H1 (cell line): ENCODE results near the gene CHRNG. TPM values are rescaled to one million over a fixed set of nuclear protein-coding genes. Genes with fewer than 3 reads are reported as not detected.

ENCODE experiments used
- CTCF ChIA-PET: fragments of 300-600 bp; sonication (Branson Sonifier 250); formaldehyde crosslinking; loops from one replicate; lab custom pipeline; 2021; ENCODE audit not compliant: partially characterized antibody; lab: Charles Lee
- POLR2A ChIA-PET: fragments of 300-600 bp; sonication (Branson Sonifier 250); formaldehyde crosslinking; loops from one replicate; lab custom pipeline; 2021; ENCODE audit warnings: inconsistent platforms; ENCODE audit not compliant: partially characterized antibody; lab: Charles Lee
- DNase-seq, 2 experiments: peaks; one replicate each; pipeline versions ENCODE4 v3.0.0 to v3.0.0-alpha.2; 2010 to 2022; ENCODE audit warnings: low spot score in 2 of 2, low read depth in 1 of 2, mixed read lengths in 1 of 2
- FAIRE-seq: peaks from 2 replicates; lab custom pipeline; 2011; peaks lifted over from hg19 to GRCh38; lab: Jason Lieb, UNC
- H2AFZ ChIP-seq: 2 replicates; pipeline ENCODE4 v1.8.1; 2012; ENCODE audit warnings: low read length, inconsistent platforms
- H2AK5ac ChIP-seq: 2 replicates; pipeline ENCODE4 v1.6.1; 2013; ENCODE audit warnings: low read depth, low read length
- H2BK120ac ChIP-seq: replicated peaks from 2 replicates; pipeline ENCODE3; 2013; ENCODE audit warnings: low read depth, low read length, inconsistent platforms
- H2BK12ac ChIP-seq: 2 replicates; pipeline ENCODE4 v1.6.1; 2013; ENCODE audit warnings: low read depth, low read length
- H2BK15ac ChIP-seq: 2 replicates; pipeline ENCODE4 v1.6.1; 2013; ENCODE audit warnings: low read length
- H2BK20ac ChIP-seq: 2 replicates; pipeline ENCODE4 v1.6.1; 2013; ENCODE audit warnings: low read length
- H2BK5ac ChIP-seq: 2 replicates; pipeline ENCODE4 v1.6.1; 2013; ENCODE audit warnings: low read depth, low read length
- H3K14ac ChIP-seq: 2 replicates; pipeline ENCODE4 v1.6.1; 2013; ENCODE audit warnings: inconsistent platforms; ENCODE audit not compliant: insufficient read length
- H3K18ac ChIP-seq: 2 replicates; pipeline ENCODE4 v1.6.1; 2013; ENCODE audit warnings: low read length; ENCODE audit errors: extremely low read depth
- H3K23ac ChIP-seq: 2 replicates; pipeline ENCODE4 v1.6.1; 2013; ENCODE audit warnings: inconsistent platforms; ENCODE audit not compliant: insufficient read length
- H3K23me2 ChIP-seq: 2 replicates; pipeline ENCODE4 v1.6.1; 2013; ENCODE audit warnings: low read depth, low read length
- H3K27ac ChIP-seq: 2 replicates; pipeline ENCODE4 v1.6.1; 2011; ENCODE audit warnings: low read depth, low read length, inconsistent platforms
- H3K27me3 ChIP-seq, 4 experiments: replicated peaks in 1 of 4; 1 replicate in 1 of 4; 2 replicates in 3 of 4; pipeline versions ENCODE4 v1.6.1 to v1.8.1; 2011 to 2013; ENCODE audit warnings: low read length in 3 of 4, mild to moderate bottlenecking in 3 of 4, inconsistent platforms in 2 of 4, mixed read lengths in 2 of 4, moderate library complexity in 1 of 4; ENCODE audit not compliant: control insufficient read depth in 3 of 4, insufficient read depth in 3 of 4; ENCODE audit errors: extremely low read depth in 1 of 4
- H3K36me3 ChIP-seq, 4 experiments: 2 replicates each; pipeline versions ENCODE4 v1.6.1 to v1.8.1; 2011 to 2013; ENCODE audit warnings: mild to moderate bottlenecking in 4 of 4, low read length in 3 of 4, moderate library complexity in 2 of 4, control low read depth in 1 of 4, inconsistent platforms in 1 of 4; ENCODE audit not compliant: insufficient read depth in 4 of 4, control insufficient read depth in 2 of 4
- H3K4ac ChIP-seq: replicated peaks from 2 replicates; pipeline ENCODE3; 2013; ENCODE audit warnings: low read length, low read depth, mixed read lengths, inconsistent platforms; ENCODE audit not compliant: insufficient read length
- H3K4me1 ChIP-seq, 4 experiments: replicated peaks in 1 of 4; 1 replicate in 1 of 4; 2 replicates in 3 of 4; pipeline versions ENCODE4 v1.6.1 to v1.8.1; 2011 to 2013; ENCODE audit warnings: low read length in 3 of 4, inconsistent platforms in 2 of 4, mixed read lengths in 1 of 4; ENCODE audit not compliant: insufficient read depth in 4 of 4, control insufficient read depth in 3 of 4
- H3K4me2 ChIP-seq, 2 experiments: 2 replicates each; pipeline versions ENCODE4 v1.6.1 to v1.8.1; 2011 to 2013; ENCODE audit warnings: low read depth in 2 of 2, low read length in 2 of 2, control low read depth in 1 of 2, inconsistent platforms in 1 of 2, mild to moderate bottlenecking in 1 of 2; ENCODE audit not compliant: insufficient read depth in 1 of 2
- H3K4me3 ChIP-seq, 4 experiments: fragments of 200-600, 300-600 bp in 1 of 4; sonication (generic), shearing (Covaris generic), sonication (Bioruptor Twin) in 1 of 4; 2 replicates each; pipeline versions ENCODE4 v1.5.1 to v1.8.1; 2011 to 2016; ENCODE audit warnings: low read length in 4 of 4, low read depth in 3 of 4, control low read depth in 2 of 4, inconsistent platforms in 2 of 4, mild to moderate bottlenecking in 2 of 4, mixed read lengths in 1 of 4, moderate library complexity in 1 of 4; ENCODE audit not compliant: insufficient read depth in 2 of 4; ENCODE audit errors: extremely low read depth in 1 of 4
- H3K56ac ChIP-seq: replicated peaks from 2 replicates; pipeline ENCODE3; 2013; ENCODE audit warnings: low read depth, mild to moderate bottlenecking, mixed read lengths, low read length, inconsistent platforms; ENCODE audit not compliant: insufficient read length
- H3K79me1 ChIP-seq: 2 replicates; pipeline ENCODE4 v1.6.1; 2013; ENCODE audit warnings: low read depth, low read length, control low read depth
- H3K79me2 ChIP-seq, 2 experiments: 2 replicates each; pipeline versions ENCODE4 v1.6.1 to v1.8.1; 2012 to 2013; ENCODE audit warnings: low read length in 2 of 2, mild to moderate bottlenecking in 2 of 2, inconsistent platforms in 1 of 2; ENCODE audit not compliant: insufficient read depth in 2 of 2, control insufficient read depth in 1 of 2
- H3K9ac ChIP-seq, 4 experiments: replicated peaks in 1 of 4; 1 replicate in 1 of 4; 2 replicates in 3 of 4; pipeline versions ENCODE4 v1.6.1 to v1.8.1; 2011 to 2013; ENCODE audit warnings: low read depth in 3 of 4, low read length in 3 of 4, control low read depth in 2 of 4, mild to moderate bottlenecking in 2 of 4, moderate library complexity in 2 of 4, inconsistent platforms in 1 of 4; ENCODE audit errors: extremely low read depth in 1 of 4
- H3K9me3 ChIP-seq, 2 experiments: 2 replicates each; pipeline versions ENCODE4 v1.6.1 to v1.8.1; 2012 to 2013; ENCODE audit warnings: mild to moderate bottlenecking in 2 of 2, moderate library complexity in 2 of 2, control low read depth in 1 of 2, inconsistent platforms in 1 of 2, low read depth in 1 of 2, low read length in 1 of 2, mixed read lengths in 1 of 2; ENCODE audit not compliant: insufficient read depth in 2 of 2
- H4K20me1 ChIP-seq, 2 experiments: replicated peaks in 1 of 2; 2 replicates each; pipeline versions ENCODE3 to v1.8.1; 2011 to 2013; ENCODE audit warnings: inconsistent platforms in 2 of 2, low read length in 2 of 2, mild to moderate bottlenecking in 1 of 2; ENCODE audit not compliant: insufficient read depth in 2 of 2, control insufficient read depth in 1 of 2
- H4K5ac ChIP-seq: 2 replicates; pipeline ENCODE4 v1.6.1; 2013; ENCODE audit warnings: low read length, low read depth, mixed read lengths, inconsistent platforms; ENCODE audit not compliant: insufficient read length
- H4K8ac ChIP-seq: 2 replicates; pipeline ENCODE4 v1.8.0; 2013; ENCODE audit warnings: mild to moderate bottlenecking, moderate library complexity, low read length, inconsistent platforms; ENCODE audit not compliant: insufficient read depth; ENCODE audit errors: extremely low read depth
- H4K91ac ChIP-seq: replicated peaks from 2 replicates; pipeline ENCODE3; 2013; ENCODE audit warnings: low read length, mixed read lengths, inconsistent platforms; ENCODE audit not compliant: insufficient read length
- KDM1A ChIP-seq: fragments of 200-600, 300-600 bp; sonication (generic); IDR thresholded peaks from 2 replicates; pipeline ENCODE4 v1.7.1; 2016; ENCODE audit warnings: mild to moderate bottlenecking, low read length, borderline replicate concordance
- RNF2 ChIP-seq: fragments of 200-900, 300-1000 bp; sonication (generic); IDR thresholded peaks from 2 replicates; pipeline ENCODE4 v1.7.1; 2016; ENCODE audit warnings: borderline replicate concordance, low read depth, mild to moderate bottlenecking, antibody characterized with exemption, low read length; ENCODE audit not compliant: poor library complexity, severe bottlenecking; ENCODE audit errors: missing control alignments
- WGBS, 2 experiments: shearing (Covaris generic) in 1 of 2; methylation state at CpG; one replicate each; pipeline versions ENCODE4 v1.1.6 to v1.1.7; 2013 to 2015; ENCODE audit warnings: low lambda C conversion rate in 2 of 2, mixed read lengths in 2 of 2, inconsistent platforms in 1 of 2, low coverage in 1 of 2, missing lambda C conversion rate in 1 of 2; ENCODE audit not compliant: insufficient replicate concordance in 2 of 2, insufficient coverage in 1 of 2, insufficient read length in 1 of 2; ENCODE audit errors: extremely low coverage in 1 of 2, missing lambda C conversion rate in 1 of 2; 5-methylcytosine and 5-hydroxymethylcytosine counted together
- polyA plus RNA-seq, 7 experiments: library from polyadenylated mRNA; depleted of rRNA in 3 of 7; stranded (reverse) in 5 of 7; unstranded in 2 of 7; fragments of >200 nt in 5 of 7; fragments of 200-250 nt in 2 of 7; gene quantifications; 1 replicate in 5 of 7; 2 replicates in 1 of 7; 4 replicates in 1 of 7; pipeline versions ENCODE4 v1.2.1 to v1.2.3, GENCODE V29; 2011 to 2013; ENCODE audit warnings: missing spikeins in 2 of 7, mixed read lengths in 2 of 7
- total RNA-seq: library from RNA; stranded (reverse); fragmentation: NEBNext Ultra II Directional; extraction: Animal tissue kit (Norgen Biotek cat#: 25700); gene quantifications from 2 replicates; pipeline ENCODE4 v1.2.1, GENCODE V29; 2021

Gene CHRNG
- total and polyA plus RNA-seq, 2 of the 8 experiments (the other 6 are each of a cell fraction or from before 2014, with no cell fraction given), result 0.05 TPM; not detected in 1

DNA sequence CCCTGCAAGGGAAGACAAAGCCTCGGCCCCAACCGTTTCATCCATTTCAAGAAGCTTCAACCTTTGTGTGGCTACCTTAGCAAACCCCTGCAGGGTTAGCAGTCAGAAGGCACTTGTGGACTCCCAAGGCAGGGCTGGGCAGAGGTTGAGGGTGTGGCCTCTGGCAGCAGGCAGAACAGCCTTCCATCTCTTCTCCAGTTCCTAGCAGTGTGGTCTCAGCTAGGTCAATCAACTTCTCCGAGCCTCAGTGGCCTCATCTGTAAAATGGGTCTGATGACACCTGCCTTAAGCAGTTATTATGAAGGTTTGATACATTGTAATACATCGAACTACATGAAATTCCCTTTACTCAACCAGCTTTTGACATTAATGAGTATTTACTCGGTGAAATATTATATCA lies 26.1 kb upstream of the CHRNG start:
- ChIA-PET CTCF (interaction anchor here (0.9 to 10.8 kb wide), 8 partner anchors 9 to 74 kb away, joined by 3 to 176 read pairs (median 6); partner anchors contain the start of genes CHRND and PRSS56), POLR2A (interaction anchor here (0.9 kb wide), 1 partner anchor 94 kb away, joined by 3 read pairs; no protein-coding TSS in a partner anchor)
- H2BK120ac ChIP-seq, result no peak overlapping the region
- DNase-seq (no peak), FAIRE-seq (no peak)
- no peak overlapping the region for H3K56ac ChIP-seq
- H3K9me3 ChIP-seq, result no peaks in the 10 kb centered on the region
- no peak overlapping the region for H3K4ac ChIP-seq
- WGBS, 2 experiments, result 87% methylated on average over 5 of the region's 5 CpGs; no CpG with 5 or more reads in 1 of the 2 experiments
- no peak overlapping the region for H4K8ac ChIP-seq
- no peak overlapping the region for H4K91ac ChIP-seq
- no peaks in the 10 kb centered on the region for H4K20me1 ChIP-seq
- no peak overlapping the region for H4K5ac ChIP-seq
- TF ChIP-seq KDM1A, result peak; percentile 87; the same call in 1 of the 2 replicates
- no peak for TF ChIP-seq RNF2
- H3K14ac ChIP-seq, result no peak overlapping the region
- no peak overlapping the region for H3K4me3 ChIP-seq
- H3K9ac ChIP-seq, result no peak overlapping the region
- no peak overlapping the region for H3K4me2 ChIP-seq
- H3K23ac ChIP-seq, result no peak overlapping the region
- peaks cover 0 to 7% (median 2%) of the 10 kb centered on the region in 4 experiments; a peak in 2 of 7 replicates for H3K4me1 ChIP-seq
- no peaks in the 10 kb centered on the region; a peak in 1 of 7 replicates for H3K27me3 ChIP-seq
- no peak overlapping the region for H3K27ac ChIP-seq
- no peaks in the 10 kb centered on the region for H3K36me3 ChIP-seq
- H3K79me1 ChIP-seq, result no peaks in the 10 kb centered on the region
- H3K18ac ChIP-seq, result no peak overlapping the region
- peaks cover 2% of the 10 kb centered on the region; the same call in 1 of the 2 replicates for H3K23me2 ChIP-seq
- H2BK5ac ChIP-seq, result no peak overlapping the region
- H2BK12ac ChIP-seq, result no peak overlapping the region
- H3K79me2 ChIP-seq, result no peaks in the 10 kb centered on the region
- H2AK5ac ChIP-seq, result no peak overlapping the region
- H2AFZ ChIP-seq, result no peak overlapping the region
- no peak overlapping the region for H2BK15ac ChIP-seq
- no peak overlapping the region for H2BK20ac ChIP-seq
